Superior temporal gyrus (tissue), 1 donor: ENCODE measurements around the gene DLG3.
A peak's percentile ranks its signal among the peaks of the same experiment; 100 is the strongest.
"Not testable (repeated sequence)": the region's sequence is repeated elsewhere in the genome, so short reads cannot be mapped to it uniquely, and the experiment has no call there.

Experiments used
- DNase-seq: peaks from one replicate; pipeline ENCODE4 v3.0.0-alpha.2; 2016; ENCODE audit errors: extremely low spot score

The DLG3 gene

DNA sequence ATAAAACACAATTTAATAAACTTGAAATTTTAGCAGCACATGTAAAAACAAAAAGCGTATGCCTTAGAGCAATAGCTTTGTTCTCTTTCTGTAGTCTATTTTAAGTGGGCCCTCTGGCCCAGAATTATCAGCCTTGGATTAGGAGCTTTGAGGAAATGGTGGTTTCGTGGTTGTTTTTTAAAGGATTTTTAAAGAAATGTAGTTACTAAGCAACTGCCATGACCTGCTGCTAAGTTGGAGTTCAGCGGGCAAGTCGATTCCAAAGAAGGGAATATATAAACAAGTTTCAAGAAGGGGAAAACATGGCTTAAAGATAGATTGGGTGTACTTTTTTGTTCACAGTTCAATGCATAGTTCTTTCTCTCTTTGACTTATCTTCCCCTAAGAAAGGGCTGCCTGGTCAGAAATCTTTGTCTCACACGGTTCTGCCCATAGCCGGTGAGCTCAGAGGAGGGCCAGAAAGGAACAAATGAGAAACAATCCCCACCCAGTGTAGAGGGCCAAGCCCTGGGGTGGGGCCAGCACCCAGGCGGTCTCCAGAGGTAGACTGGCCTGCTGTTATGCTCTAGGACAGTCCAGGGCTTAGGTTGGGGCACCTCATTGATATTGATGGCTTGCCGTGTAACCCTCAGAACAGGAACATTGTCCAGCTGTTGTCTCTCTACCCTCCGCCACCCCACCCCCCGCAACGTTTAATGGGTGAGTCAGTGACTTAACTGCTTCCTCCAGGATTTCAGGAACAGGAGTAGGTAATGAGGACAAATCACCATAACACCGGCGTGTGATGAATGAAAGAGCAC, 32.5 kb downstream of the DLG3 start:
- DNase-seq: no peak

GRCh38 chrX:70477734-70478075, 33.1 kb downstream of the DLG3 start:
- no peak for DNase-seq

- DNase-seq: no peak
These were observed 34.1 kb downstream of the DLG3 start for GRCh38 chrX:70478526-70479245.

DNA sequence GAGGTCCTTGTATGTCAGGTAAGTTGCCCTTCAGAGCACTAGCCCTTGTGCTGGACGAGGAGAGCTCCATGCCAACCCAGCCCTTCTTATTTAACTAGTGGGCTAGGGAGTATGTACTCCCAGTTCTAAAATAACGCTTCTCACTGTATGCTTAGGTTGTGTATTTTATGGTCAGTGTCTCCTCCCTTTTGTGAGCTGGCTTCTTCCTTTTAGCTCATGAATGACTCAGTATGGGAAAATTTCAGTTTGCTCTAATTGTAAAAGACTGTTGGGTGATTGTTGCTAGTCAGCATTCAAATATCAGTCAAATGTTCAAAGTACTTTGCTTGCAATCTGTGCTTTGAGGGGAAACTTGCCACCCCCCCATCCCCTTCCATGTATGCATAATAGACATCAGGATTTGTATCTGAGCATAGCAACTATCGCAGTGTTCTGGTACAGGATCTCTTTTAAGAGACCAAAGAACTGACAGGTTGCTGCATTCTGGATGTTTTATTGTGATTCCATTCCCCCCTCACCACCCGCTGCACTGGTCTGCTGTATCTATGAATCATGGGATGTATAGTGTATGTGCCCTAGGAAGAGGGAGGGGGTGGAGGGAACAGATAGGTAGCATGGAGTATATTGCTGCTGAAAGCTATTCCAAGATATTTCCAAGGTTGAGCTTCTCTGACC, 34.7 kb downstream of the DLG3 start:
- DNase-seq: peak; percentile 19

DNA sequence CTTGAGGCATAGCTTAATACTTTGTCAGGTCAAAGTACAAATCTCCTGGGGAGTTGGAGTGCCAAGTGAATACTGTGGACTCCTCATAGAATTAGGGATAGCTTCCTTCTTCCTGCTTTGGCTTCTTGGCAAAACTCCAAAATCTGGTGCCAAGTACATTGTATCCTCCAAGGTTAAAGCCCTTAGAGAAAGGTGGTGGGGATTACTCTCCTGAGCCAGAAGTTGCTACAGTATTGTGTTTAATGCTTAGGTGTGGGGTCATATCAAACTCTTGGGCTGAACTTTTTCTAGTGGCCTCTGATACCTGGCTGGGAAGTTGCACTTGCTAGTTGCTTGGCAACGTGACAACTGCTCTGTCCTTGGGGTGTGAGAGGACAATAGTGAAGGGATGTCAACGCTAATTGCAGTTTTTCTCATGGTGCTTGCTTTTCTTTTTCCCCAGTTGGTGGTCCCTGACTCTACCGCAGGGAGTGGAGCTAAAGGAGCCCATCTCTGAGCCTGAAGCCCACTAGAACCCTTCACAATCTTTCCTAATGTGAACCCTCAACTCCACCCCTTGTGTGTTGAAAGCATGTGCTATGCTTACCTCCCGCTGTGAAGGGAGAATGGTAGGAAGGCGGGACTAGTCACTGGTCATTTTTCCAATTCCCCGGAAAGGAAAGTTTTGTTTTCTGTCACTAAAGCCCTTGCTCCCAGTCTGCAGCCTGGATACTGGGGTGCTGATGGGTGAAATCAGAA, 35.5 kb downstream of the DLG3 start:
- DNase-seq: no peak

DNA sequence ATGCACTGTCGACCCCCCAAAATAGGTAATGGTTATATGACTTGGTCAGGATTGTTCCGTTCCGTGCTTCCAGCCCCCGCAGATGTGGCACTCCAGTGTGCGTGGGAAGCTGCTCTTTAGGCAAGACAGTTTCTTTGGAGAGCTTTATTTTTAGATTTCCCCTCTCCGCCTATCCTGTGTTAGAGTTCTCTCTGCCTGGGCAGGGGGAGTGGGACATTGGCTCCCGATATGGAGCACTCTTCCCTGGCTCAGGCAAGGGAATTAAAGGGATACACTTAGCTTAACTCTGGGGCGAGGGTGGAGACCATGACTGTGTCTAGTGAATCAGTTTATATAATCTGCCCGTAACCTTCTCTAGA, 36.0 kb downstream of the DLG3 start:
- peak; percentile 29 for DNase-seq

DNA sequence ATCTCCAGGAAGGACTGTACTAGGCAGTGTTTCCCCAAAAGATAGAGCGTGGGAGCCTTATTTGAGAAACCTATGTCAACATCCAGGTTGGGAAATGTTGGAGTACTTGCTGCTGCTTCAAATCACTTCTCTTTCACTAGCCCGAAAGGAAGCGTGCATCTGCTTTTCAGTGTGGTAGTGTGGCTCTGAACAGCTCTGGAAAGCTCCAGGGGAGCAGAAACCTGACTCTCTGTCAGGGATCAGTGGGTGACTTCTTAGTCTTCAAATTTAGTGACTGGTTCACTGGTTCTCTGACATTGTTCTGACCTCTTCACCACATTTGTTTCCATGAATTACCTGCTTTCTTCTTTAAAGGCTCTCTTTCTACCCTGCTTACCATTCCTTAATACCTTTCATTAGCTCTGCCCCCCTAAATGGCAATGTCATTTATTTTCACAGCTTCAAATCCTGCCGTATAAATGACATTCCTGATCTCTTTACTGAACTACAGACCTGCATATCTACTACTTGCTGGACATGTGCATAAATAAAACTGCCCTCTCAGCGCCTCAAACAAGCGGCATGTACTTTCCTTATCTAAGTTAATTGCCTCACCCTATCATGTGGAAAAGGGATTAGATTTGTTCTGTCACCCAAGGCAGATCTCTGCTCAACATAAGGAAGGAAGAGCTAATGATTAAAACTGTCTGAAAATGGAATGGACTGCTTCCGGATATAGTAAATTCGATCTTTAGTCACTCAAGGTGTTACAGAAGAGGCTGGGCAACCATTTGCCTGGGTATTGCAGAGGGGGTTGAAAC, 37.0 kb downstream of the DLG3 start:
- DNase-seq: no peak

DNA sequence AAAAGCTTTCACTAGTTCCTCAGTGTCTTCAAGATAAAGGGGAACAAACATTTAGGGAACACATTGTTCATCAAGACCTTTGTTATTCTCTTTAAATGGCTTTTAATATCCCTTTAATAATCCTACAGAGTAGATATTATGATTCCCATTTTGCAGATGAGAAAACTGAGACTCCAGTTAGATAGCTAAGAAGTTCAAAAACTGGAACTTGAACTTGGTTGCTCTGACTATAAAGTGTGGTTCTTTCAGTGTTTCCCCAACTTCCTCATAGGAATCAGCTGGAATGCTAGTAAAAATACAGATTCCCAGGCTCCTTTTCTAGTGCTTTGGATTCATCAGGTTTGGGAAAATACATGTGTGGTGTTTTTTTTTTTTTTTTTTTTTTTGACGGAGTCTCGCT, 37.7 kb downstream of the DLG3 start:
- no peak for DNase-seq

- DNase-seq: no peak
These were observed 40.8 kb downstream of the DLG3 start for GRCh38 chrX:70485466-70485865.

GRCh38 chrX:70488856-70489255, 44.2 kb downstream of the DLG3 start:
- DNase-seq: no peak

DNA sequence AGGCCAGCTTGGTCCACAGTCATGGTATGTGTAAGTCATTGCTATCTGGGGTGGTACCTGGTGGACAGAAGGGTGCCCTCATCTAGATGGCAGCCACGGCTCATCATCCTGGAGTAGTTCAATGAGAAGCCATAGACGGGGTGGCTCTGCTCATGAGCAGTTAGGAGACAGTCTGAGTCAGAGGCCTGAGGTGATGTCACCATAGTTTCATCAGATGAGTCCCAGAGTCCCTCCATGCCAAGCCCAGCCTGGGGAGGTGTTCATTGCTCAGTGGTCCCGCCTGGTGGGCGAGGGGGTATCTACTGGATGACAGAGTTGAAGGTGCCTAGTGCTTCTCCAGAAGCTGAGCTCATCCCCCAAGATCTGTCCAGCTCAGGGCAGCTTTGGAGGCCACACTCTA, 49.8 kb downstream of the DLG3 start:
- no peak for DNase-seq

- DNase-seq: no peak
These were observed 51.9 kb downstream of the DLG3 start for GRCh38 chrX:70496491-70496890.

DNA sequence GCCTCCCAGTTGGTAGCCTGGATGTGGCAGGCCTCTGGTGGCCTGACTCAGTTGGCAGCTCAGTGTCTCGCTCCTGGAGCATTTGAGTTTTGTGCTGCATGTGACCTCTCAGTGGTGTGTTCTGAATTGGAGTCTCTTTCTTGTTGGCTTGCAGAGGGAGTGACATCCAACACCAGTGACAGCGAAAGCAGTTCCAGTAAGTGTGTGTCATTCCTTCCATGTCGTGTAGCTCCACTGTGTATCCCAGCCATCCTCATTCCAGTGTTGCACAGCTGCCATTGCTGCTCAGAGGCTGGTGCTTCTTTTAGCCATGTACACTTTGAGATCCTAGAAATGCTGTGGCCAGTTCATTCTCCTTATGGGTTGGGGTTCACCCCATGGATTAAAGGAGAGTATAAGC, 52.4 kb downstream of the DLG3 start:
- DNase-seq: no peak

DNA sequence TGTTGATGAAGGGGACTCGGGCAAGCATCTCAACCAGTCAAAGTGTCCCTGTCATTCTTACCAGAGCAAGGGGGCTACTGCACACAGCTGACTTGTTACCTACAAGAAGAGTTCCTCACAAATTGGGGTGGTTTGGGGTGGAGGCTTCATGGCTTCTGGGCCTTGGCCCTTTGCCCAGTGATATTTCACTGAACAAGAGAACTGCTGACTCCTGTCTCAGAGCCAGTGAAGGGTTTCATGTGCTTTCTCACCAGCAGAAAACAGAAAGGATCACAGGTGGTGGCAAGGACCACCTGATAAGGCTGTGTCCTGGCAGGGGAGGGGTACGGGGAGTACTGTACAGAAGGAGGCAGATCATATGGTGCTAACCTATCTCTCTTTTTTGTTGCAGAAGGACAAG, 53.5 kb downstream of the DLG3 start:
- no peak for DNase-seq

DNA sequence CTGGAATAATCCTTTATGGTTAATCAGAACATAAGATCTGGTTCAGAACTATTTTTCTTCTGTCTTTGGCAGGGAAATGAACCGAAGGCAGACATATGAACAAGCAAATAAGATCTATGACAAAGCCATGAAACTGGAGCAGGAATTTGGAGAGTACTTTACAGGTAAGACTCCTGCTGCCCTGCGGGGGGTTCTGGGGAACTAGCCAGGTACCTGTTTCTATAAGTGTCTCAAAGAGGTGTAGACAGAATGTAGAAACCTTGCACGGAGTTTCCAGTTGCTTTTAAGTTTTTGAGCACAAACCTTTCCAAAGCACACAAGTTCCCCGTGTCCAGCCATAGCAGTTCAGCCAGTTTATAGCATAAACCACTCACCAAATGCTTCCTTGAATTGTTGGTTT, 56.2 kb downstream of the DLG3 start:
- DNase-seq: no peak

- DNase-seq: no peak
These were observed 60.3 kb downstream of the DLG3 start for GRCh38 chrX:70504772-70505450.

- no peak for DNase-seq
These were observed 60.8 kb downstream of the DLG3 start for GRCh38 chrX:70505451-70505841.

DNA sequence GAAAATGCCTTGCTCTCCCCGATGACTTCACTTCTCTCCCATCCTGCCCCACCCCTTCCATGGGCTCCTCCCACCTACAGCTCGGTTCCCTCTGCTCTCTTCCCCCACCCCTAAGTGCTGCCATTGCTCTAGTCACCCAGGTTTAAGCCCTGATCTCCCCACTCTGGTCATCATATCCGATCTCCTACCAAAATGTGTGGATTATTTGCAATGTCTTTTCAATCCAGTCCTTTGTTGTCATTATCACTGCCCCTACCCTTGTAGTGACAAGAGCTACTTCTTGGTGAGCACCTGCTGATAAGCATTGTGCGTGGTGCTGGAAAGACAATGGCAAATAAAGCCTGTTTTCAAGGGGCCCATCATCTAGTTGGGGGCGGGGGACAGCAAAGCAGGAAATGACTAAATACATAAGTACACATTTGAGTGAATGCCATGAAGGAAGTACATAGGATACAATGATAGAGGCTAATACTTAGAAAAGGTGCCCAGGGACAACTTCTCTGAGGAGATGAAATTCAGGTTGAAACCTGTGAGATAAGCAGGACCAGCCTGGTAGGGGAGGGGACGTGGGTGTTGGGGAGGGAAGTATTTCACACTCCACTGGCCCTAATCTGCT, 63.8 kb downstream of the DLG3 start:
- DNase-seq: no peak

DNA sequence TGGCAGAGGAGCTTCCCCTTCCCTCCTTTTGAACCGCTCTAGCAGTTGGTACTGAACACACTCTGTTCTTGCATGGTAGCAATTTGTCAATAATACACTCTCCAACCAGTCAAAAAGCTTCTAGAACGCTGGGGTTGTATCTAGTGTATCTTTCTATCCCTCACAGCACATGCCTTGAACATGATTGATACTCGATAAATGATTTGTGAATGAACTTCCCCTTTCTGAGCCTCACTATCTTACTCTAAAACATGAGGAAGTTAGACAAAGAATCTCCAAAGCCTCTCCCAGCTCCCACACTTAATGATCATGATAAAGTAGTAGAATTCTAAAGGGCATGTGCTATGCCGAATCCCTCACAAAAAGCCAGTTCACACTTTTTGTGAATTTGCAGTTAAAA, 64.4 kb downstream of the DLG3 start:
- DNase-seq: no peak

- DNase-seq: not testable (repeated sequence)
These were observed 70.6 kb downstream of the DLG3 start for GRCh38 chrX:70515270-70515669.
